Uterus (tissue), 2 donors: Measurements from ENCODE around the gene GLIS2.

ENCODE experiments used
- CTCF ChIP-seq, 4 experiments: fragments of 200-600 bp in 2 of 4; fragments of 450-650 bp in 2 of 4; sonication (generic) in 2 of 4; IDR thresholded peaks; one replicate each; pipeline ENCODE4 v1.5.1; 2016 to 2019; ENCODE audit warnings: antibody characterized with exemption in 4 of 4, mild to moderate bottlenecking in 2 of 4, moderate library complexity in 1 of 4
- POLR2A ChIP-seq, 2 donors: fragments of 450-650 bp; IDR thresholded peaks; one replicate each; pipeline ENCODE4 v1.6.1; 2016; ENCODE audit warnings: antibody characterized with exemption in 2 of 2, mild to moderate bottlenecking in 1 of 2, moderate library complexity in 1 of 2

DNA sequence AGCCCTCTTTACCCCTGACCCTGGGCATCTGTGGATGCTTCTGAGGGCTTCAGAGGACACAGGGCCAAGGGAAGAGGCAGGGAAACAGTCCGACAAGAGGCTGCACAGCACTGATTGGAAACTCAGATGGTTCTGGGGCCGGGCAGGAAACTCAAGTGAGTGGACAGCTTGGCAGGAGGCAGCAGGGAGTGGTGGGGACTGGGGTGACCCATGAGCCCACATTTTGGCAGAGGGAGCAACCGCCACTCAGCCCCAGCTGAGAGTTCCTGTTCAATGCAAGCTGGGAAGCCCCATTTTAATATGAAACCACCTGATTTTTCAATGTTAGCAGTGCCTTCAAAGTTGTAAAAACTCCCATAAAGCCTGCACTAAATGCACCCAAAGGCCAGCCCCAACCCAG, 54.3 kb downstream of the GLIS2 start:
- TF ChIP-seq CTCF (IDR thresholded peaks at IDR 0.05) (no peak), POLR2A (IDR thresholded peaks at IDR 0.05) (no peak)
